Fibroblast of lung (primary cell): ENCODE data around the gene LBX1.

Experiments used
- CTCF ChIP-seq, 2 donors: IDR thresholded peaks in 1 of 2; conservative IDR thresholded peaks in 1 of 2; 1 replicate in 1 of 2; 2 replicates in 1 of 2; pipeline ENCODE4 v1.5.1; 2011 to 2012; ENCODE audit warnings: low read length in 2 of 2, control low read depth in 1 of 2, inconsistent platforms in 1 of 2, low read depth in 1 of 2, mild to moderate bottlenecking in 1 of 2
- EZH2 ChIP-seq: IDR thresholded peaks from 2 replicates; pipeline ENCODE4 v1.5.1; 2012; ENCODE audit warnings: low read length, control low read depth, mild to moderate bottlenecking; ENCODE audit errors: missing control alignments

- TF ChIP-seq CTCF (conservative IDR thresholded peaks at IDR 0.05 in 1 of 2, IDR thresholded peaks at IDR 0.05 in 1 of 2; ENCODE audit: low read depth in 1 of 2, low read length in 2 of 2) (no peak), EZH2 (no peak)
Observed at GRCh38 chr10:101256387-101256786, 27.1 kb upstream of the LBX1 start.
